ENCODE results near the gene PPP1R15A.
"Not testable (repeated sequence)": the region's sequence is repeated elsewhere in the genome, so short reads cannot be mapped to it uniquely, and the experiment has no call there.

The PPP1R15A gene

GRCh38 chr19:48915757-48916156 is 43.5 kb downstream of the PPP1R15A start:
- FAIRE-seq, result no peak

GRCh38 chr19:48918071-48918470 is 45.9 kb downstream of the PPP1R15A start:
- FAIRE-seq, result no peak

GRCh38 chr19:48918801-48919247 is 46.6 kb downstream of the PPP1R15A start:
- no peak for FAIRE-seq

GRCh38 chr19:48919271-48919670 is 47.0 kb downstream of the PPP1R15A start:
- FAIRE-seq, result not testable (repeated sequence)

GRCh38 chr19:48920949-48921348 is 48.7 kb downstream of the PPP1R15A start:
- FAIRE-seq, result no peak

GRCh38 chr19:48921721-48922500 is 49.7 kb downstream of the PPP1R15A start:
- FAIRE-seq, result no peak

- FAIRE-seq, result no peak
Measured at GRCh38 chr19:48922548-48923490, 50.6 kb downstream of the PPP1R15A start.

GRCh38 chr19:48925240-48925843 is 53.1 kb downstream of the PPP1R15A start:
- FAIRE-seq, result no peak
